Upper lobe of left lung (tissue), 6 donors: ENCODE measurements around the gene CCM2L. TPM values are rescaled to one million over a fixed set of nuclear protein-coding genes. Genes with fewer than 3 reads are reported as not detected.

ENCODE experiments used
- ATAC-seq, 2 donors: fragments of 200-7000 bp; cut with Tn5 transposase; one replicate each; pipeline ENCODE4 v1.9.1; 2022; ENCODE audit warnings: mild to moderate bottlenecking in 2 of 2, moderate library complexity in 2 of 2; ENCODE audit not compliant: low FRiP score in 2 of 2
- DNase-seq, 2 donors: peaks; one replicate each; pipeline ENCODE4 v3.0.0-alpha.2; 2019 to 2020
- H3K27ac ChIP-seq, 4 donors: fragments of 200-600 bp; sonication (generic); one replicate each; pipeline ENCODE4 v1.5.1; 2016 to 2019
- H3K27me3 ChIP-seq, 4 donors: fragments of 200-600 bp; sonication (generic); one replicate each; pipeline ENCODE4 v1.5.1; 2017 to 2019
- H3K36me3 ChIP-seq, 4 donors: fragments of 200-600 bp; sonication (generic); one replicate each; pipeline ENCODE4 v1.5.1; 2016 to 2019
- H3K4me1 ChIP-seq, 4 donors: fragments of 200-600 bp; sonication (generic); one replicate each; pipeline ENCODE4 v1.5.1; 2018 to 2019
- H3K4me3 ChIP-seq, 4 donors: fragments of 200-600 bp; sonication (generic); one replicate each; pipeline ENCODE4 v1.5.1; 2017 to 2019; ENCODE audit warnings: mild to moderate bottlenecking in 2 of 4, moderate library complexity in 1 of 4
- H3K9me3 ChIP-seq, 4 donors: fragments of 200-600 bp; sonication (generic); one replicate each; pipeline ENCODE4 v1.5.1; 2018 to 2019
- CTCF ChIP-seq, 6 experiments: fragments of 450-650 bp in 4 of 6; fragments of 200-600 bp in 2 of 6; sonication (generic) in 2 of 6; IDR thresholded peaks; one replicate each; pipeline ENCODE4 v1.5.1; 2016 to 2019; ENCODE audit warnings: antibody characterized with exemption in 6 of 6
- EP300 ChIP-seq, 4 donors: sonication (generic); formaldehyde crosslinking; IDR thresholded peaks; one replicate each; pipeline ENCODE4 v1.5.1; 2017; ENCODE audit warnings: antibody characterized with exemption in 4 of 4, control low read depth in 2 of 4
- POLR2A ChIP-seq, 4 donors: fragments of 450-650 bp; IDR thresholded peaks; one replicate each; pipeline ENCODE4 v1.5.1; 2016 to 2017; ENCODE audit warnings: antibody characterized with exemption in 4 of 4, mild to moderate bottlenecking in 2 of 4
- POLR2AphosphoS5 ChIP-seq, 2 donors: sonication (generic); formaldehyde crosslinking; IDR thresholded peaks; one replicate each; pipeline ENCODE4 v1.5.1; 2017; ENCODE audit warnings: antibody characterized with exemption in 2 of 2
- WGBS, 2 donors: methylation state at CpG; one replicate each; pipeline ENCODE4 v1.1.5; 2017 to 2018; 5-methylcytosine and 5-hydroxymethylcytosine counted together
- total RNA-seq, 6 donors: library from RNA; depleted of rRNA in 4 of 6; stranded (reverse); fragments of >200 nt in 4 of 6; gene quantifications; one replicate each; pipeline versions ENCODE4 v1.1.0 to v1.2.1, GENCODE V29; 2016 to 2021
- donor health status: DM: no; HTN: no; CAD: no; lungs with moderate emphysema.
- donor health status: DM: no; HTN: yes; CAD: no; lungs with severe emphysema.

CCM2L gene
- total RNA-seq, 6 donors from 2014 or later, result 4.2 to 29.2 (median 8.3) TPM

DNA sequence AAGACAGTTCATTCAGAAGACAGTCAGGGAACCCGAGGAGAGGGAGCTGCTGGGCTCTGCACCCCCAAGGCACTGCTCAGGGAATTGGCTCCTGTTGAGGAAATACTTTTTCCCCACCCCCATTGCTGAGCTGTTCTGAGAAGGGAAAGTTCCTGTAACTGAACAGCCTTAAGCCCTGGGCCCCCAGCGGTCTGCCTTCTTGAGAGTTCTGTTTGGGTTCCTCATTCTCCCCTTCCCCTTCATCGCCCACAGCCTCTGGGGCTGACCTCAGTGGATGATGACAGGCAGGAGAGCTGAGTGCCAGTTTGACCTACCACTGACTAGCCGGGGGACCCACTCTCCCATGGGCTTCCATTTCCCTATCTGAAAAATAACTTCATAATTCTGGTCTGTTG is 52.5 kb downstream of the CCM2L start:
- TF ChIP-seq EP300 (IDR thresholded peaks at IDR 0.05), result no peak
- peak; percentile 26 to 45 for TF ChIP-seq POLR2AphosphoS5 (IDR thresholded peaks at IDR 0.05)
- no peak for TF ChIP-seq POLR2A (IDR thresholded peaks at IDR 0.05)
- no peak for TF ChIP-seq CTCF (IDR thresholded peaks at IDR 0.05)
- H3K27me3 ChIP-seq, result no peaks in the 10 kb centered on the region
- peaks cover 0 to 2% (median 0%) of the 10 kb centered on the region in 4 donors for H3K4me1 ChIP-seq
- ATAC-seq (peak; percentile 80 to 90), DNase-seq (peak in 1 of 2 donors; percentile 89)
- WGBS, 2 donors, result 38 to 47% methylated on average over 4 of the region's 4 CpGs
- H3K9me3 ChIP-seq, result no peaks in the 10 kb centered on the region
- H3K27ac ChIP-seq, result peak overlapping the region; percentile 66 to 80 (median 74)
- H3K36me3 ChIP-seq, result no peaks in the 10 kb centered on the region
- no peak overlapping the region for H3K4me3 ChIP-seq

- Histone ChIP-seq H3K4me3 (no peak overlapping the region), H3K4me1 (peaks cover 0 to 2% (median 0%) of the 10 kb centered on the region in 4 donors), H3K27me3 (no peaks in the 10 kb centered on the region), H3K27ac (peak overlapping the region; percentile 66 to 80 (median 74)), H3K9me3 (no peaks in the 10 kb centered on the region), H3K36me3 (no peaks in the 10 kb centered on the region)
- WGBS, 2 donors, result 41 to 58% methylated on average over 4 of the region's 4 CpGs
- TF ChIP-seq POLR2A (IDR thresholded peaks at IDR 0.05), result peak in 1 of 4 donors; percentile 12
- no peak for TF ChIP-seq CTCF (IDR thresholded peaks at IDR 0.05)
- DNase-seq, result no peak
- peak in 1 of 2 donors; percentile 39 for ATAC-seq
These were observed 53.5 kb downstream of the CCM2L start for GRCh38 chr20:32063695-32064094.

- WGBS, 2 donors, result 56 to 75% methylated on average over 4 to 7 of the region's 7 CpGs
- DNase-seq (no peak), ATAC-seq (no peak)
- H3K27ac ChIP-seq, result peak overlapping the region in 2 of 4 donors; percentile 49 to 80
- H3K9me3 ChIP-seq, result no peaks in the 10 kb centered on the region
- H3K4me1 ChIP-seq, result peaks cover 0 to 2% (median 0%) of the 10 kb centered on the region in 4 donors
- H3K4me3 ChIP-seq, result no peak overlapping the region
- no peaks in the 10 kb centered on the region for H3K36me3 ChIP-seq
- TF ChIP-seq CTCF (IDR thresholded peaks at IDR 0.05) (no peak), POLR2A (IDR thresholded peaks at IDR 0.05) (no peak), POLR2AphosphoS5 (IDR thresholded peaks at IDR 0.05) (no peak)
- no peaks in the 10 kb centered on the region for H3K27me3 ChIP-seq
These were observed 54.4 kb downstream of the CCM2L start for GRCh38 chr20:32064667-32065066.

DNA sequence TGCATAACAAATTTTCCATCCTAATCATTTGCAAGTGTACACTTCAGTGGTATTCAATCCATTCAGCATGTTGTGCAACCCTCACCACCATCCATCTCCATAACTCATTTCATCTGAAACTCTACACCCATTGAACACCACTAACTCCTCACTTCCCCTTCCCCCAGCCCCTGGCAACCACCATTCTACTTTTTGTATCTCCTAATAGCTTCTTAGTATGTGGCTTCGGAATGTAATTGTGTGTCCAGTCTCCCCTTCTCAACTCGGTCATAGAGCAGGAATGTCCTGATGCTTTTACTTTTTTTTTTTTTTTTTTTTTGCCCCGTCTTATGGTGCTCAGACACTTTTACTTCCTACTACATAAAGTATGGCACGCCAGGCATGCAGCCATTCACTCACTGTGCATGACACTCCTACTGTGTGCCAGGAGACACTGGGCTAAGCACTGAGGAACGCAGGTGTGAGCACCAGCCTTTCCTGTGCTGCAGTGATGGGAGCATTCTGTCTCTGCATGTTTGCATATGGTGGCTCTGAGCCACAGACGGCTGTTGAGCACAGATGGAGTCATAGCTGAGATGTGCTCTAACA is 57.1 kb downstream of the CCM2L start:
- ATAC-seq (no peak), DNase-seq (no peak)
- Histone ChIP-seq H3K4me3 (no peak overlapping the region), H3K27me3 (no peaks in the 10 kb centered on the region), H3K4me1 (peaks cover 0 to 3% (median 1%) of the 10 kb centered on the region in 4 donors), H3K36me3 (no peaks in the 10 kb centered on the region), H3K27ac (no peak overlapping the region), H3K9me3 (no peaks in the 10 kb centered on the region)
- WGBS, 2 donors, result 50 to 52% methylated on average over 6 of the region's 6 CpGs
- TF ChIP-seq POLR2AphosphoS5 (IDR thresholded peaks at IDR 0.05) (no peak), POLR2A (IDR thresholded peaks at IDR 0.05) (no peak), CTCF (IDR thresholded peaks at IDR 0.05) (no peak), EP300 (IDR thresholded peaks at IDR 0.05) (no peak)

DNA sequence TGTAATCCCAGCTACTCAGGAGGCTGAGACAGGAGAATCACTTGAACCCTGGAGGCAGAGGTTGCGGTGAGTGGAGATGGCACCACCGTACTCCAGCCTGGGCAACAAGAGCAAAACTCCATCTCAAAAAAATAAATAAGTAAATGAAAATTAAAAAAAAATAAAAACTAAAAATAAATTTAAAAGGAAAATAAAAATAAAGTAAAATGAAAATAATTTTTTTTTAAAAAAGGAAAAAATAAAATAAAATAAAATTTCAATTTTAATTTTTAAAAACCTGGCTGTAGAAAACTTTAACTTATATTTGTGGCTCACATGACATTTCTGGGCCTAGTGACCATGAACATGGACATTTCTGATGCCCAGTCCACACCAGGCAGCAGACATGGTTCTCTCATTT is 57.9 kb downstream of the CCM2L start:
- DNase-seq, result no peak
- H3K27me3 ChIP-seq, result no peaks in the 10 kb centered on the region
- TF ChIP-seq CTCF (IDR thresholded peaks at IDR 0.05) (no peak), EP300 (IDR thresholded peaks at IDR 0.05) (no peak), POLR2A (IDR thresholded peaks at IDR 0.05) (no peak), POLR2AphosphoS5 (IDR thresholded peaks at IDR 0.05) (no peak)
- no peaks in the 10 kb centered on the region for H3K36me3 ChIP-seq
- H3K4me1 ChIP-seq, result peaks cover 0 to 3% (median 1%) of the 10 kb centered on the region in 4 donors
- H3K9me3 ChIP-seq, result no peaks in the 10 kb centered on the region
- peak overlapping the region in 3 of 4 donors; percentile 35 to 75 (median 39) for H3K27ac ChIP-seq
- no peak overlapping the region for H3K4me3 ChIP-seq
- no peak for ATAC-seq
- WGBS, 2 donors, result 50 to 97% methylated on average over 2 of the region's 2 CpGs
